ENCODE data around the gene RCAN1. TPM values are rescaled to one million over a fixed set of nuclear protein-coding genes. Genes with fewer than 3 reads are reported as not detected.

RCAN1 gene
- total and polyA plus RNA-seq, 2 of the 4 experiments (the other 2 are of a cell fraction) = 53.5 to 175 TPM

DNA sequence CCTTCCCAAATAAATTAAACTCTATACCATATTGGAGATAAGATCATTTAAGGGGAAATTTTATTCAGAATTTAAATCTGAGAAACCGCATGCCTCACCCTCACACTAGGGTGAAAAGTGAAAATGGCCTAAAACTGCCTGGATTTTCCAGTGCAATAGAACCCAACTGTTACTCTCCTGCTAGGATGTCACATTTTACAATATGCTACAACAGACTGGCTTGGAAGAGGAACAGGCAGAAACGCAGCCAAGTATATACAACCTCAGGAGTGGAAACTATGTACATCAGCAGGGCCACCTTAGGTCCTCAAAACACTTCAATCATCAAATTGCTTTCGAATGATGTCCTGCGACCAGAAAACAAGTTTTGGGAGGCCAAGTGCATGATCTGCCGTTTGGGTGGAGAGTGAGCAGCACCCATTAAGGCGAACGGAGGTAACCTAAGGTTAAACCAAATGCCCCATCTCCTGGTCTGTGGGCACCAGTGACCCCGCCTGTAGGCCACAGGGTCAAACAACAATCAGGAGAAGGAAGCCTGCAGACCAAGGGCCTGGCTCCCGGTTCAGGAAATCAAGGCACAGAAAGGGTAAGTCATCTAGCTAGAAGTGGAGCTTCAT is 4.9 kb downstream of the RCAN1 start:
- Histone ChIP-seq H3K9ac (ENCODE audit: low read depth, low read length) (no peak overlapping the region), H3K23ac (ENCODE audit: low read depth, low read length) (no peak overlapping the region), H3K4ac (ENCODE audit: low read depth, low read length) (no peak overlapping the region), H3K27ac (ENCODE audit: insufficient read depth, low read length) (no peak overlapping the region), H2AK5ac (ENCODE audit: low read depth, low read length) (no peak overlapping the region), H3K4me2 (ENCODE audit: low read depth, low read length) (no peak overlapping the region), H3K9me3 (ENCODE audit: control insufficient read depth, insufficient read depth, low read length) (no peaks in the 10 kb centered on the region), H2BK120ac (ENCODE audit: low read depth, low read length) (no peak overlapping the region), H3K56ac (ENCODE audit: extremely low read depth, insufficient read depth, low read length) (no peak overlapping the region), H3K79me1 (ENCODE audit: low read depth in 1 of 2, low read length in 2 of 2) (peaks cover 12 to 27% of the 10 kb centered on the region in 2 experiments; a peak in 3 of 4 replicates), H3K4me3 (ENCODE audit: insufficient read depth, low read depth, low read length) (no peak overlapping the region), H2AK9ac (replicated peaks; ENCODE audit: low read depth, low read length, poor library complexity) (no peak overlapping the region), H2BK15ac (ENCODE audit: low read depth, low read length) (no peak overlapping the region), H3K36me3 (ENCODE audit: control insufficient read depth, insufficient read depth, low read length) (no peaks in the 10 kb centered on the region), H2AFZ (replicated peaks; ENCODE audit: low read length, poor library complexity) (no peak overlapping the region), H4K8ac (ENCODE audit: low read depth in 2 of 2, low read length in 2 of 2) (no peak overlapping the region), H4K5ac (ENCODE audit: low read depth, low read length) (no peak overlapping the region), H3K9me1 (ENCODE audit: insufficient read depth, low read length) (0 out of 2 replicates have a peak, but pooled peaks cover 5% of the 10 kb centered on the region), H3K14ac (replicated peaks; ENCODE audit: low read depth, low read length) (no peak overlapping the region), H4K91ac (ENCODE audit: insufficient read depth, low read depth, low read length) (no peak overlapping the region), H3K18ac (ENCODE audit: low read depth, low read length) (no peak overlapping the region), H3K27me3 (ENCODE audit: control insufficient read depth, insufficient read depth, low read length) (no peaks in the 10 kb centered on the region), H4K20me1 (ENCODE audit: insufficient read depth, low read length) (no peaks in the 10 kb centered on the region), H3K4me1 (ENCODE audit: control insufficient read depth, insufficient read depth, low read length) (peaks cover 2% of the 10 kb centered on the region; the same call in 1 of the 2 replicates), H2BK5ac (ENCODE audit: low read depth, low read length, poor library complexity, severe bottlenecking) (no peak overlapping the region), H2BK20ac (ENCODE audit: low read depth, low read length) (no peak overlapping the region)
- ATAC-seq (ENCODE audit: low read depth) = no peak
- POLR2A ChIA-PET (ENCODE audit: unreplicated experiment) = no interaction called here
- DNase-seq = no peak
- BruUV-seq (replicated peaks) = no TSS peak
- CTCF ChIA-PET = interaction anchor here (0.8 to 1.6 kb wide), 2 partner anchors 21 to 99 kb away, joined by 3 to 4 read pairs; no protein-coding TSS in a partner anchor
- in situ Hi-C loops (cut with MboI; ENCODE audit: low sequenced_read_pairs) = loop anchor here (25.0 kb wide), 1 partner anchor 698 kb away; the partner anchor contains the start of gene ATP5PO
- intact Hi-C loops (cut with micrococcal nuclease) = no loop called here
- TF ChIP-seq MAFK (IDR thresholded peaks at IDR 0.05; ENCODE audit: low read depth, low read length) (no peak), RCOR1 (IDR thresholded peaks at IDR 0.05; ENCODE audit: insufficient replicate concordance, low read length) (no peak), RAD21 (IDR thresholded peaks at IDR 0.05; ENCODE audit: low read length) (no peak), CHD1 (IDR thresholded peaks at IDR 0.05; ENCODE audit: low read depth, low read length) (no peak), BHLHE40 (IDR thresholded peaks at IDR 0.05; ENCODE audit: low read depth, low read length) (no peak), FOS (IDR thresholded peaks at IDR 0.05; ENCODE audit: low read depth, low read length) (no peak), MAZ (IDR thresholded peaks at IDR 0.05; ENCODE audit: borderline replicate concordance, low read depth, low read length) (no peak), NFE2L2 (IDR thresholded peaks at IDR 0.05; ENCODE audit: low read depth, low read length) (no peak), CEBPB (IDR thresholded peaks at IDR 0.05; ENCODE audit: low read depth, low read length) (no peak), ELK1 (IDR thresholded peaks at IDR 0.05; ENCODE audit: borderline replicate concordance, low read depth, low read length) (no peak), MXI1 (IDR thresholded peaks at IDR 0.05; ENCODE audit: borderline replicate concordance, low read depth, low read length) (no peak), SMC3 (IDR thresholded peaks at IDR 0.05; ENCODE audit: low read depth, low read length) (no peak), POLR2A (IDR thresholded peaks at IDR 0.05; ENCODE audit: low read depth, low read length) (no peak)
- TF ChIP-seq, protein P1, sequence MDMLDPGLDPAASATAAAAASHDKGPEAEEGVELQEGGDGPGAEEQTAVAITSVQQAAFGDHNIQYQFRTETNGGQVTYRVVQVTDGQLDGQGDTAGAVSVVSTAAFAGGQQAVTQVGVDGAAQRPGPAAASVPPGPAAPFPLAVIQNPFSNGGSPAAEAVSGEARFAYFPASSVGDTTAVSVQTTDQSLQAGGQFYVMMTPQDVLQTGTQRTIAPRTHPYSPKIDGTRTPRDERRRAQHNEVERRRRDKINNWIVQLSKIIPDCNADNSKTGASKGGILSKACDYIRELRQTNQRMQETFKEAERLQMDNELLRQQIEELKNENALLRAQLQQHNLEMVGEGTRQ (IDR thresholded peaks at IDR 0.05; ENCODE audit: low read depth, low read length) = no peak
- TF ChIP-seq, protein P2, sequence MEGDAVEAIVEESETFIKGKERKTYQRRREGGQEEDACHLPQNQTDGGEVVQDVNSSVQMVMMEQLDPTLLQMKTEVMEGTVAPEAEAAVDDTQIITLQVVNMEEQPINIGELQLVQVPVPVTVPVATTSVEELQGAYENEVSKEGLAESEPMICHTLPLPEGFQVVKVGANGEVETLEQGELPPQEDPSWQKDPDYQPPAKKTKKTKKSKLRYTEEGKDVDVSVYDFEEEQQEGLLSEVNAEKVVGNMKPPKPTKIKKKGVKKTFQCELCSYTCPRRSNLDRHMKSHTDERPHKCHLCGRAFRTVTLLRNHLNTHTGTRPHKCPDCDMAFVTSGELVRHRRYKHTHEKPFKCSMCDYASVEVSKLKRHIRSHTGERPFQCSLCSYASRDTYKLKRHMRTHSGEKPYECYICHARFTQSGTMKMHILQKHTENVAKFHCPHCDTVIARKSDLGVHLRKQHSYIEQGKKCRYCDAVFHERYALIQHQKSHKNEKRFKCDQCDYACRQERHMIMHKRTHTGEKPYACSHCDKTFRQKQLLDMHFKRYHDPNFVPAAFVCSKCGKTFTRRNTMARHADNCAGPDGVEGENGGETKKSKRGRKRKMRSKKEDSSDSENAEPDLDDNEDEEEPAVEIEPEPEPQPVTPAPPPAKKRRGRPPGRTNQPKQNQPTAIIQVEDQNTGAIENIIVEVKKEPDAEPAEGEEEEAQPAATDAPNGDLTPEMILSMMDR (conservative IDR thresholded peaks at IDR 0.05; ENCODE audit: low read depth, low read length) = no peak
- dilution Hi-C loops (cut with HindIII; ENCODE audit: low sequenced_read_pairs, unreplicated experiment) = no loop called here
- WGBS, 2 experiments (ENCODE audit: extremely low coverage in 2 of 2, insufficient read length in 1 of 2) = 69% methylated on average over 5 of the region's 9 CpGs; no CpG with 5 or more reads in 1 of the 2 experiments

Data from IMR-90 (cell line).